Measurements from ENCODE around the gene PHEX.

PHEX gene

GRCh38 chrX:22057667-22058066 is 25.5 kb downstream of the PHEX start:
- peak; percentile 25 for DNase-seq (ENCODE audit: extremely low read depth, insufficient read length)
- H3K4me3 ChIP-seq (replicated peaks; ENCODE audit: low read depth, low read length), result no peak overlapping the region
- no peak for TF ChIP-seq CTCF (IDR thresholded peaks at IDR 0.05; ENCODE audit: insufficient read depth, low read length, poor library complexity, severe bottlenecking)

GRCh38 chrX:22059775-22060174 is 27.6 kb downstream of the PHEX start:
- Histone ChIP-seq H3K36me3 (ENCODE audit: control insufficient read depth, insufficient read depth, low read length) (no peaks in the 10 kb centered on the region), H3K4me3 (replicated peaks; ENCODE audit: low read depth, low read length) (no peak overlapping the region), H3K27me3 (replicated peaks; ENCODE audit: control insufficient read depth, insufficient read depth, low read length) (no peaks in the 10 kb centered on the region)
- no peak for TF ChIP-seq CTCF (IDR thresholded peaks at IDR 0.05; ENCODE audit: insufficient read depth, low read length, poor library complexity, severe bottlenecking)
- no peak for DNase-seq (ENCODE audit: extremely low read depth, insufficient read length)

More at GRCh38 chrX:22057667-22058066, 25.5 kb downstream of the PHEX start:
- H3K36me3 ChIP-seq (ENCODE audit: control insufficient read depth, insufficient read depth, low read length), result no peaks in the 10 kb centered on the region
- no peaks in the 10 kb centered on the region for H3K27me3 ChIP-seq (replicated peaks; ENCODE audit: control insufficient read depth, insufficient read depth, low read length)

DNA sequence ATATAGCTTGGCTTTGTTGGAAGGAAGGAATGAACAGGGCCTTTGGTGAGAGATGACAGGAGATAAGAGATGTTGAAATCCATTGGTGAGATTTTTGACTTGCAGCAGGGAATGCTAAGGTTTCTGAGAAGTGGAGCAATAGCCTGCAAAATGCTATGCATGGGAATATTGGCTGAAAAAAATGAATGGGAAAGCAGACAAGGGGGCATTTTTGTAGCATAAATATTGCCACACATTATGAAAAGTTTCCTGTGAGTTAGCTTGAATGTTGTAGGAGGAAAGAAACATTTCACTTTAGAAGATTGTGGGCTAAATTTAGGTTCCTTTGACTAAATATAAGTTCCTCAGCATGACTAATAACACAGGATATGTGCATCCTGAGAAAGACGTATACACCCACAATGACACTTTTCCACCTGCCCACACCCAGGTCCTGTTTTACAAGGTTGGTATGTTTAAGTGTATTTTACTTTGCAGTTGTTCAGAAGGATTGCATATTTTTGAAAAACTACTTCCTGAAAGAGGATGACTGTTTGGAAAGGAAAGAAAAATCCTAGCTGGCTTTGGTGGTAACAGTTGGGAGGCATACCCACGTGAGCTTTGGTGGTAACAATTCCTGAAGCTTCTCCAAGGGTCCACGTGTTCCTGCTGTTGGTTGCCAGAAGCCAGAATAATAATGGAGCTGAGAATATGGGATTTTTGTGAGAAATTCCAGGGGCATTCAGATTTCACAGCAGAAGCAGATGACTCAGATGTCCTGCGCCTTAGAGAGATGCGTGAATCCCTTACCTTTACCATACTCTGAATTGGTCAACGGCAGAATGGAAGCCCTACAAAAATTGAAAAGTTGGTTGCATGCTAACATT is 28.5 kb downstream of the PHEX start:
- DNase-seq (ENCODE audit: extremely low read depth, insufficient read length), result peak; percentile 46
- H3K36me3 ChIP-seq (ENCODE audit: control insufficient read depth, insufficient read depth, low read length), result no peaks in the 10 kb centered on the region
- H3K27me3 ChIP-seq (replicated peaks; ENCODE audit: control insufficient read depth, insufficient read depth, low read length), result no peaks in the 10 kb centered on the region
- no peak for TF ChIP-seq CTCF (IDR thresholded peaks at IDR 0.05; ENCODE audit: insufficient read depth, low read length, poor library complexity, severe bottlenecking)
- H3K4me3 ChIP-seq (replicated peaks; ENCODE audit: low read depth, low read length), result no peak overlapping the region

DNA sequence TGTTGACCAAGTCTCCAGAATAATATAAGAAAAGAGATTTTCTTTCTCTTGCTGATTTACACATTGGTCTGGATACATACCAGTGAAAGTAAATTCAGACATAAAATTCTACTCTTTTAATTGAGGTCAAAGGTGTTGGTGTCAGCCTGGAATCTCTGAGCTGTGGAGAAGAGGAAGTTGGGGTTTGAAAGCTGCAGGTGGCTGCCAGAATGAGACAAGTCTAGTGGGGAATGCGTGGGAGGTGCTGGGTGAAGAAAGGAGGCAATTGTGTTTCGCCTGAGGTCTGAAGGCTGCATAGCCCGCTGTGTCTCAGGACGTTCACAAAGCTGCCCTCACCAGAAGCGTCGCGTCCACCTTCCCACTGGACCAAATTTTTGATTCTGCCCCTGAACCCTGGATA is 31.2 kb downstream of the PHEX start:
- DNase-seq (ENCODE audit: extremely low read depth, insufficient read length), result peak; percentile 59

DNA sequence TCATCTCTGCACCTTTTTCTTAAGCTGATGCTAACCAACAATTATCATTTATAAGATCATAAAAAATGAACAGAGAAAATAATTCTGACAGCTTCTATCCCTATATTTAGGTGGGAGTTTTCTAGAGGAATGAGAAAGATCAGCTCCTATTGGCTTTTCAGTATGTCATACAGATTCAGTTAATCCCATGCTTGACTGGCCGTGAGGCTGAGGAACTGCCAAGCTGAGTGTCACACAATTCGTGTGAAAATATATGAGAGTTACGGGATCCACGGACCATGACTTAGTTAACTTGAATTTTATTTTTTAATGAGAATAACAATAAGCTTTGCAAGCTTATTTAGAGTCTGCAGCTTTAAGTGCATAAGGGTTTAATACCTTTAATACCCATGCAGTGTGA is 37.5 kb downstream of the PHEX start:
- DNase-seq (ENCODE audit: extremely low read depth, insufficient read length), result no peak

More for the DNA sequence above, 31.2 kb downstream of the PHEX start:
- Histone ChIP-seq H3K4me3 (replicated peaks; ENCODE audit: low read depth, low read length) (no peak overlapping the region), H3K27me3 (replicated peaks; ENCODE audit: control insufficient read depth, insufficient read depth, low read length) (no peaks in the 10 kb centered on the region), H3K36me3 (ENCODE audit: control insufficient read depth, insufficient read depth, low read length) (no peaks in the 10 kb centered on the region)
- no peak for TF ChIP-seq CTCF (IDR thresholded peaks at IDR 0.05; ENCODE audit: insufficient read depth, low read length, poor library complexity, severe bottlenecking)

More for the DNA sequence above, 37.5 kb downstream of the PHEX start:
- no peak overlapping the region for H3K4me3 ChIP-seq (replicated peaks; ENCODE audit: low read depth, low read length)
- no peak for TF ChIP-seq CTCF (IDR thresholded peaks at IDR 0.05; ENCODE audit: insufficient read depth, low read length, poor library complexity, severe bottlenecking)
- no peaks in the 10 kb centered on the region for H3K27me3 ChIP-seq (replicated peaks; ENCODE audit: control insufficient read depth, insufficient read depth, low read length)
- no peaks in the 10 kb centered on the region for H3K36me3 ChIP-seq (ENCODE audit: control insufficient read depth, insufficient read depth, low read length)
